Superior temporal gyrus (tissue), 1 donor: Measurements from ENCODE around the gene DNAH14.
A peak's percentile ranks its signal among the peaks of the same experiment; 100 is the strongest.
"Not testable (repeated sequence)": the region's sequence is repeated elsewhere in the genome, so short reads cannot be mapped to it uniquely, and the experiment has no call there.

Source experiments
- DNase-seq: peaks from one replicate; pipeline ENCODE4 v3.0.0-alpha.2; 2016; ENCODE audit errors: extremely low spot score

DNAH14 gene

GRCh38 chr1:225253784-225254183 is 324.3 kb downstream of the DNAH14 start:
- no peak for DNase-seq

- DNase-seq, result no peak
These were observed 325.2 kb downstream of the DNAH14 start for GRCh38 chr1:225254676-225255075.

GRCh38 chr1:225257081-225257480 is 327.6 kb downstream of the DNAH14 start:
- no peak for DNase-seq

GRCh38 chr1:225258811-225259210 is 329.3 kb downstream of the DNAH14 start:
- no peak for DNase-seq

GRCh38 chr1:225259542-225259941 is 330.1 kb downstream of the DNAH14 start:
- no peak for DNase-seq

GRCh38 chr1:225260319-225260718 is 330.8 kb downstream of the DNAH14 start:
- no peak for DNase-seq

GRCh38 chr1:225277445-225277844 is 348.0 kb downstream of the DNAH14 start:
- DNase-seq, result no peak

- no peak for DNase-seq
These were observed 351.1 kb downstream of the DNAH14 start for GRCh38 chr1:225280563-225280962.

GRCh38 chr1:225290244-225290643 is 360.8 kb downstream of the DNAH14 start:
- no peak for DNase-seq

- no peak for DNase-seq
These were observed 370.1 kb downstream of the DNAH14 start for GRCh38 chr1:225299624-225300023.

- no peak for DNase-seq
These were observed 370.9 kb downstream of the DNAH14 start for GRCh38 chr1:225300381-225300780.

GRCh38 chr1:225304996-225305395 is 375.5 kb downstream of the DNAH14 start:
- no peak for DNase-seq

- not testable (repeated sequence) for DNase-seq
These were observed 381.1 kb downstream of the DNAH14 start for GRCh38 chr1:225310544-225310943.

GRCh38 chr1:225318706-225319575 is 389.5 kb downstream of the DNAH14 start:
- DNase-seq, result peak; percentile 56

GRCh38 chr1:225319871-225320270 is 390.4 kb downstream of the DNAH14 start:
- DNase-seq, result no peak

- DNase-seq, result no peak
These were observed 392.3 kb downstream of the DNAH14 start for GRCh38 chr1:225321784-225322183.

- no peak for DNase-seq
These were observed 399.6 kb downstream of the DNAH14 start for GRCh38 chr1:225329041-225329440.

- DNase-seq, result not testable (repeated sequence)
These were observed 400.5 kb downstream of the DNAH14 start for GRCh38 chr1:225329996-225330395.

- no peak for DNase-seq
These were observed 403.2 kb downstream of the DNAH14 start for GRCh38 chr1:225332686-225333085.

- not testable (repeated sequence) for DNase-seq
These were observed 405.8 kb downstream of the DNAH14 start for GRCh38 chr1:225335098-225335778.

GRCh38 chr1:225338545-225338944 is 409.1 kb downstream of the DNAH14 start:
- DNase-seq, result no peak

GRCh38 chr1:225341642-225342041 is 412.2 kb downstream of the DNAH14 start:
- no peak for DNase-seq

- no peak for DNase-seq
These were observed 413.2 kb downstream of the DNAH14 start for GRCh38 chr1:225342695-225343094.
